GM12878 (cell line): ENCODE results near the gene LSM12. TPM values are rescaled to one million over a fixed set of nuclear protein-coding genes. Genes with fewer than 3 reads are reported as not detected.

Experiments used
- ATAC-seq: fragments of 200-7000 bp; cut with Tn5 transposase; 3 replicates; pipeline ENCODE4 v1.9.1; 2020; ENCODE audit warnings: mild to moderate bottlenecking, moderate library complexity
- BruUV-seq: library from RNA; stranded (reverse); fragments of 400-500 nt; replicated peaks from 2 replicates; lab custom pipeline; 2021; lab: Mats Ljungman, UMichigan
- CTCF ChIA-PET: fragments of 300-600 bp; sonication (Branson Sonifier 250); formaldehyde crosslinking; extraction: SDS; loops from one replicate; lab custom pipeline; 2021; ENCODE audit warnings: inconsistent platforms; lab: Yijun Ruan, JAX
- POLR2A ChIA-PET: fragments of 350-600 bp; formaldehyde crosslinking; extraction: SDS; loops from one replicate; lab custom pipeline; 2021; ENCODE audit warnings: inconsistent platforms; lab: Charles Lee
- RAD21 ChIA-PET: fragments of 300-600 bp; sonication (Branson Sonifier 250); formaldehyde crosslinking; loops from one replicate; lab custom pipeline; 2023; ENCODE audit warnings: antibody characterized with exemption; ENCODE audit not compliant: unreplicated experiment; lab: Charles Lee
- SMC1A ChIA-PET: fragments of 300-600 bp; sonication (Branson Sonifier 250); formaldehyde crosslinking; loops from one replicate; lab custom pipeline; 2023; ENCODE audit not compliant: unreplicated experiment, uncharacterized antibody; lab: Charles Lee
- DNase-seq: peaks from one replicate; pipeline ENCODE4 v3.0.0-alpha.2; 2011; ENCODE audit warnings: low read depth, low spot score
- FAIRE-seq: peaks from 3 replicates; lab custom pipeline; 2011; peaks lifted over from hg19 to GRCh38; lab: Jason Lieb, UNC
- H2AFZ ChIP-seq: 2 replicates; pipeline ENCODE4 v1.6.0; 2011; ENCODE audit warnings: low read depth, low read length, control low read depth; ENCODE audit not compliant: control insufficient read depth
- H3K27ac ChIP-seq: 2 replicates; pipeline ENCODE4 v1.5.1; 2011; ENCODE audit warnings: control low read depth; ENCODE audit not compliant: control insufficient read depth, insufficient read depth
- H3K27me3 ChIP-seq, 2 experiments: replicated peaks in 1 of 2; 2 replicates each; pipeline versions ENCODE4 v1.6.0 to v1.6.1; 2011; ENCODE audit warnings: low read length in 1 of 2; ENCODE audit not compliant: control insufficient read depth in 2 of 2, insufficient read depth in 2 of 2
- H3K36me3 ChIP-seq, 2 experiments: 2 replicates each; pipeline ENCODE4 v1.5.1; 2011; ENCODE audit warnings: low read length in 1 of 2; ENCODE audit not compliant: control insufficient read depth in 2 of 2, insufficient read depth in 2 of 2
- H3K4me1 ChIP-seq: 2 replicates; pipeline ENCODE4 v1.6.1; 2011; ENCODE audit warnings: mild to moderate bottlenecking, low read length, moderate library complexity, mixed read lengths; ENCODE audit not compliant: control insufficient read depth, insufficient read depth
- H3K4me2 ChIP-seq: 2 replicates; pipeline ENCODE4 v1.6.0; 2011; ENCODE audit warnings: control low read depth; ENCODE audit not compliant: control insufficient read depth, insufficient read depth
- H3K4me3 ChIP-seq: fragments of 200-600 bp; sonication (generic); 2 replicates; pipeline ENCODE4 v1.5.1; 2016
- H3K79me2 ChIP-seq: 2 replicates; pipeline ENCODE4 v1.6.0; 2011; ENCODE audit warnings: low read length; ENCODE audit not compliant: control insufficient read depth, insufficient read depth
- H3K9ac ChIP-seq: 2 replicates; pipeline ENCODE4 v1.8.0; 2011; ENCODE audit warnings: low read length, control low read depth, mixed read lengths; ENCODE audit not compliant: control insufficient read depth, insufficient read depth
- H3K9me3 ChIP-seq: replicated peaks from 3 replicates; pipeline ENCODE4 v1.5.1; 2011; ENCODE audit warnings: mild to moderate bottlenecking, low read length; ENCODE audit not compliant: control insufficient read depth, insufficient read depth
- H4K20me1 ChIP-seq: 2 replicates; pipeline ENCODE4 v1.6.0; 2011; ENCODE audit not compliant: control insufficient read depth, insufficient read depth
- HDGF ChIP-seq: fragments of 450-650 bp; IDR thresholded peaks from 2 replicates; pipeline ENCODE4 v1.6.1; 2016; ENCODE audit warnings: antibody characterized with exemption
- MAX ChIP-seq: IDR thresholded peaks from 2 replicates; pipeline ENCODE4 v1.6.1; 2012; ENCODE audit warnings: low read depth, low read length, improper control_type of control experiment
- MLLT1 ChIP-seq: fragments of 450-650 bp; IDR thresholded peaks from 2 replicates; pipeline ENCODE4 v1.6.1; 2016; ENCODE audit warnings: mild to moderate bottlenecking
- MTA3 ChIP-seq: IDR thresholded peaks from 2 replicates; pipeline ENCODE4 v1.6.1; 2012; ENCODE audit warnings: low read length, inconsistent platforms, borderline replicate concordance
- NBN ChIP-seq: fragments of 450-650 bp; IDR thresholded peaks from 2 replicates; pipeline ENCODE4 v1.6.1; 2016
- RUNX3 ChIP-seq: IDR thresholded peaks from 2 replicates; pipeline ENCODE4 v1.6.1; 2012; ENCODE audit warnings: low read length, inconsistent platforms
- TBL1XR1 ChIP-seq: IDR thresholded peaks from 2 replicates; pipeline ENCODE4 v1.6.1; 2012; ENCODE audit warnings: low read depth, low read length, improper control_type of control experiment
- ZBTB40 ChIP-seq: fragments of 450-650 bp; IDR thresholded peaks from 2 replicates; pipeline ENCODE4 v1.6.1; 2016; ENCODE audit warnings: mild to moderate bottlenecking, moderate library complexity, borderline replicate concordance
- WGBS: methylation state at CpG from one replicate; pipeline ENCODE4 v1.1.6; 2016; ENCODE audit warnings: low lambda C conversion rate; ENCODE audit not compliant: insufficient replicate concordance, insufficient coverage; ENCODE audit errors: missing lambda C conversion rate; 5-methylcytosine and 5-hydroxymethylcytosine counted together
- in situ Hi-C: fragments of 300-500 bp; cut with MboI; formaldehyde crosslinking; loops from 9 replicates; pipeline ENCODE4 v1.14.3; 2018; ENCODE audit warnings: mixed read lengths
- intact Hi-C: fragments of 100-400 bp; cut with micrococcal nuclease; formaldehyde crosslinking; loops from one replicate; pipeline ENCODE4 v1.14.2; 2022; ENCODE audit not compliant: unreplicated experiment
- polyA plus RNA-seq, 11 experiments: library from polyadenylated mRNA; depleted of rRNA in 4 of 11; unstranded in 6 of 11; stranded (reverse) in 5 of 11; fragments of >200 nt; fragmentation: Nextera tagmentation in 4 of 11; fragmentation: Illumina TruSeq in 1 of 11; extraction: Ambion mirVana in 4 of 11; extraction: Trizol in 1 of 11; gene quantifications; 1 replicate in 1 of 11; 2 replicates in 10 of 11; pipeline versions ENCODE4 v1.2.1 to v1.2.3, GENCODE V29; 2011 to 2016; ENCODE audit warnings: inconsistent platforms in 2 of 11, missing spikeins in 2 of 11, low read depth in 1 of 11
- total RNA-seq, 4 experiments: library from RNA; depleted of rRNA in 3 of 4; stranded (reverse); fragments of >200 nt in 3 of 4; fragmentation: Illumina TruSeq in 1 of 4; extraction: Trizol in 1 of 4; gene quantifications; 2 replicates each; pipeline versions ENCODE4 v1.2.1 to v1.2.3, GENCODE V29; 2013 to 2021
- TF ChIP-seq, protein P1 (sequence below): IDR thresholded peaks from 2 replicates; pipeline ENCODE4 v1.6.1; 2012; ENCODE audit warnings: mild to moderate bottlenecking, low read depth, low read length

LSM12 gene
- total and polyA plus RNA-seq, 10 of the 15 experiments (the other 5 are each of a cell fraction or from before 2014, with no cell fraction given): 51.1 to 206 (median 70.8) TPM

- Histone ChIP-seq H3K9ac (peak overlapping the region; percentile 70), H3K4me3 (peak overlapping the region; percentile 84), H3K79me2 (peaks cover 50% of the 10 kb centered on the region), H3K9me3 (no peaks in the 10 kb centered on the region), H2AFZ (no peak overlapping the region; the same call in 1 of the 2 replicates), H3K27me3 (no peaks in the 10 kb centered on the region), H3K36me3 (peaks cover 2 to 9% of the 10 kb centered on the region in 2 experiments; a peak in 3 of 4 replicates), H4K20me1 (no peaks in the 10 kb centered on the region), H3K27ac (peak overlapping the region; percentile 79), H3K4me1 (0 out of 2 replicates have a peak, but pooled peaks cover 3% of the 10 kb centered on the region), H3K4me2 (peak overlapping the region; percentile 23)
- peak; percentile 55; the same call in 1 of the 2 replicates for TF ChIP-seq NBN
- TF ChIP-seq RUNX3: peak; percentile 11; the same call in 1 of the 2 replicates
- TF ChIP-seq MLLT1: no peak; the same call in 1 of the 2 replicates
- TF ChIP-seq, protein P1, sequence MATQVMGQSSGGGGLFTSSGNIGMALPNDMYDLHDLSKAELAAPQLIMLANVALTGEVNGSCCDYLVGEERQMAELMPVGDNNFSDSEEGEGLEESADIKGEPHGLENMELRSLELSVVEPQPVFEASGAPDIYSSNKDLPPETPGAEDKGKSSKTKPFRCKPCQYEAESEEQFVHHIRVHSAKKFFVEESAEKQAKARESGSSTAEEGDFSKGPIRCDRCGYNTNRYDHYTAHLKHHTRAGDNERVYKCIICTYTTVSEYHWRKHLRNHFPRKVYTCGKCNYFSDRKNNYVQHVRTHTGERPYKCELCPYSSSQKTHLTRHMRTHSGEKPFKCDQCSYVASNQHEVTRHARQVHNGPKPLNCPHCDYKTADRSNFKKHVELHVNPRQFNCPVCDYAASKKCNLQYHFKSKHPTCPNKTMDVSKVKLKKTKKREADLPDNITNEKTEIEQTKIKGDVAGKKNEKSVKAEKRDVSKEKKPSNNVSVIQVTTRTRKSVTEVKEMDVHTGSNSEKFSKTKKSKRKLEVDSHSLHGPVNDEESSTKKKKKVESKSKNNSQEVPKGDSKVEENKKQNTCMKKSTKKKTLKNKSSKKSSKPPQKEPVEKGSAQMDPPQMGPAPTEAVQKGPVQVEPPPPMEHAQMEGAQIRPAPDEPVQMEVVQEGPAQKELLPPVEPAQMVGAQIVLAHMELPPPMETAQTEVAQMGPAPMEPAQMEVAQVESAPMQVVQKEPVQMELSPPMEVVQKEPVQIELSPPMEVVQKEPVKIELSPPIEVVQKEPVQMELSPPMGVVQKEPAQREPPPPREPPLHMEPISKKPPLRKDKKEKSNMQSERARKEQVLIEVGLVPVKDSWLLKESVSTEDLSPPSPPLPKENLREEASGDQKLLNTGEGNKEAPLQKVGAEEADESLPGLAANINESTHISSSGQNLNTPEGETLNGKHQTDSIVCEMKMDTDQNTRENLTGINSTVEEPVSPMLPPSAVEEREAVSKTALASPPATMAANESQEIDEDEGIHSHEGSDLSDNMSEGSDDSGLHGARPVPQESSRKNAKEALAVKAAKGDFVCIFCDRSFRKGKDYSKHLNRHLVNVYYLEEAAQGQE: no peak
- TF ChIP-seq HDGF: peak; percentile 93; the same call in 1 of the 2 replicates
- TF ChIP-seq ZBTB40: no peak
- TF ChIP-seq MTA3: peak; percentile 51; the same call in 1 of the 2 replicates
- peak; percentile 21 for TF ChIP-seq MAX
- TF ChIP-seq TBL1XR1: no peak
- ChIA-PET POLR2A (interaction anchor here (0.6 to 2.1 kb wide), 4 partner anchors 22 to 97 kb away, joined by 4 to 12 read pairs (median 4); partner anchors contain the start of gene HDAC5), RAD21 (interaction anchor here (1.0 to 1.4 kb wide), 3 partner anchors 24 to 72 kb away, joined by 3 read pairs; no protein-coding TSS in a partner anchor), SMC1A (interaction anchor here (1.2 kb wide), 1 partner anchor 10 kb away, joined by 3 read pairs; no protein-coding TSS in a partner anchor), CTCF (interaction anchor here (0.6 to 2.1 kb wide), 5 partner anchors 25 to 155 kb away, joined by 3 to 6 read pairs (median 3); partner anchors contain the start of gene HDAC5)
- WGBS: 1% methylated on average over 7 of the region's 9 CpGs
- ATAC-seq: peak; percentile 4; the same call in 1 of the 3 replicates
- intact Hi-C loops: no loop called here
- FAIRE-seq: no peak
- DNase-seq: no peak
- BruUV-seq: no TSS peak
- in situ Hi-C loops: no loop called here
Observed at GRCh38 chr17:44065668-44066203, 735 bp downstream of the LSM12 start.
